PC-9 (cell line): ENCODE results near the gene FAM20B.

Experiments used
- EZH2 ChIP-seq: fragments of 200-600 bp; sonication (generic); IDR thresholded peaks from 2 replicates; pipeline ENCODE4 v1.8.0; 2017; ENCODE audit warnings: antibody characterized with exemption, low read depth
- TF ChIP-seq, protein P1 (sequence below): fragments of 200-600 bp; sonication (generic); conservative IDR thresholded peaks from 2 replicates; pipeline ENCODE4 v1.6.1; 2017; ENCODE audit warnings: mixed run types, antibody characterized with exemption, mild to moderate bottlenecking, moderate library complexity

GRCh38 chr1:178999061-178999460 is 26.6 kb upstream of the FAM20B start:
- no peak for TF ChIP-seq EZH2
- TF ChIP-seq, protein P1, sequence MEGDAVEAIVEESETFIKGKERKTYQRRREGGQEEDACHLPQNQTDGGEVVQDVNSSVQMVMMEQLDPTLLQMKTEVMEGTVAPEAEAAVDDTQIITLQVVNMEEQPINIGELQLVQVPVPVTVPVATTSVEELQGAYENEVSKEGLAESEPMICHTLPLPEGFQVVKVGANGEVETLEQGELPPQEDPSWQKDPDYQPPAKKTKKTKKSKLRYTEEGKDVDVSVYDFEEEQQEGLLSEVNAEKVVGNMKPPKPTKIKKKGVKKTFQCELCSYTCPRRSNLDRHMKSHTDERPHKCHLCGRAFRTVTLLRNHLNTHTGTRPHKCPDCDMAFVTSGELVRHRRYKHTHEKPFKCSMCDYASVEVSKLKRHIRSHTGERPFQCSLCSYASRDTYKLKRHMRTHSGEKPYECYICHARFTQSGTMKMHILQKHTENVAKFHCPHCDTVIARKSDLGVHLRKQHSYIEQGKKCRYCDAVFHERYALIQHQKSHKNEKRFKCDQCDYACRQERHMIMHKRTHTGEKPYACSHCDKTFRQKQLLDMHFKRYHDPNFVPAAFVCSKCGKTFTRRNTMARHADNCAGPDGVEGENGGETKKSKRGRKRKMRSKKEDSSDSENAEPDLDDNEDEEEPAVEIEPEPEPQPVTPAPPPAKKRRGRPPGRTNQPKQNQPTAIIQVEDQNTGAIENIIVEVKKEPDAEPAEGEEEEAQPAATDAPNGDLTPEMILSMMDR, result no peak
